Prostate gland (tissue), 2 donors: ENCODE results near the gene SPATA31E1. TPM values are rescaled to one million over a fixed set of nuclear protein-coding genes. Genes with fewer than 3 reads are reported as not detected.

Source experiments
- DNase-seq: peaks from one replicate; pipeline ENCODE4 v3.0.0-alpha.2; 2019; ENCODE audit warnings: low spot score
- H3K27ac ChIP-seq, 2 donors: fragments of 200-600 bp; sonication (generic); 2 replicates each; pipeline ENCODE4 v1.5.1; 2017 to 2019
- H3K27me3 ChIP-seq: fragments of 200-600 bp; sonication (generic); replicated peaks from 2 replicates; pipeline ENCODE4 v1.5.1; 2019; ENCODE audit not compliant: insufficient read depth
- H3K36me3 ChIP-seq, 2 donors: fragments of 200-600 bp; sonication (generic); 1 replicate in 1 of 2; 2 replicates in 1 of 2; pipeline versions ENCODE4 v1.5.1 to v1.8.1; 2017 to 2019
- H3K4me1 ChIP-seq: fragments of 200-600 bp; sonication (generic); replicated peaks from 2 replicates; pipeline ENCODE4 v1.5.1; 2019
- H3K4me3 ChIP-seq, 2 donors: fragments of 200-600 bp; sonication (generic); 2 replicates each; pipeline ENCODE4 v1.5.1; 2017 to 2019
- H3K9me3 ChIP-seq: fragments of 200-600 bp; sonication (generic); 2 replicates; pipeline ENCODE4 v1.5.1; 2017
- CTCF ChIP-seq, 4 experiments: fragments of 200-600 bp in 2 of 4; fragments of 450-650 bp in 2 of 4; sonication (generic) in 2 of 4; IDR thresholded peaks; 1 replicate in 3 of 4; 2 replicates in 1 of 4; pipeline ENCODE4 v1.5.1; 2016 to 2019; ENCODE audit warnings: antibody characterized with exemption in 4 of 4, mild to moderate bottlenecking in 2 of 4, moderate library complexity in 2 of 4
- POLR2A ChIP-seq: fragments of 450-650 bp; IDR thresholded peaks from one replicate; pipeline ENCODE4 v1.6.1; 2016; ENCODE audit warnings: antibody characterized with exemption, mild to moderate bottlenecking
- POLR2AphosphoS5 ChIP-seq: sonication (generic); formaldehyde crosslinking; IDR thresholded peaks from one replicate; pipeline ENCODE4 v1.6.1; 2017; ENCODE audit warnings: antibody characterized with exemption
- WGBS: methylation state at CpG from one replicate; pipeline ENCODE4 v1.1.5; 2018; 5-methylcytosine and 5-hydroxymethylcytosine counted together
- intact Hi-C: fragments of 100-400 bp; cut with DNase I; formaldehyde crosslinking; loops from one replicate; pipeline ENCODE4 v1.14.2; 2022
- total RNA-seq, 2 donors: library from RNA; depleted of rRNA; stranded (reverse); fragments of >200 nt; gene quantifications; one replicate each; pipeline ENCODE4 v1.1.0, GENCODE V29; 2016

The SPATA31E1 gene
- total RNA-seq, 2 donors from 2014 or later: 0.68 TPM; not detected in 1

- 91% methylated on average over 10 of the region's 13 CpGs for WGBS
- Histone ChIP-seq H3K4me3 (no peak overlapping the region), H3K9me3 (no peaks in the 10 kb centered on the region), H3K27me3 (no peaks in the 10 kb centered on the region), H3K27ac (no peak overlapping the region), H3K36me3 (no peaks in the 10 kb centered on the region), H3K4me1 (no peaks in the 10 kb centered on the region)
- intact Hi-C loops: no loop called here
- no peak for DNase-seq
- TF ChIP-seq POLR2A (no peak), POLR2AphosphoS5 (no peak), CTCF (IDR thresholded peaks at IDR 0.05) (no peak)
Observed at GRCh38 chr9:87887661-87888480, 5.2 kb downstream of the SPATA31E1 start.

GRCh38 chr9:87888501-87888900, 5.8 kb downstream of the SPATA31E1 start:
- no peak for DNase-seq
- Histone ChIP-seq H3K36me3 (no peaks in the 10 kb centered on the region), H3K9me3 (no peaks in the 10 kb centered on the region), H3K4me3 (no peak overlapping the region), H3K4me1 (no peaks in the 10 kb centered on the region), H3K27me3 (no peaks in the 10 kb centered on the region), H3K27ac (no peak overlapping the region)
- TF ChIP-seq POLR2AphosphoS5: no peak
- no peak for TF ChIP-seq CTCF (IDR thresholded peaks at IDR 0.05)
- TF ChIP-seq POLR2A: no peak
- intact Hi-C loops: no loop called here
- WGBS: 98% methylated on average over 4 of the region's 6 CpGs

GRCh38 chr9:87889065-87889881, 6.6 kb downstream of the SPATA31E1 start:
- no peaks in the 10 kb centered on the region for H3K27me3 ChIP-seq
- H3K4me3 ChIP-seq: no peak overlapping the region
- intact Hi-C loops: no loop called here
- no peak overlapping the region for H3K27ac ChIP-seq
- 91% methylated on average over 11 of the region's 12 CpGs for WGBS
- H3K9me3 ChIP-seq: no peaks in the 10 kb centered on the region
- DNase-seq: no peak
- TF ChIP-seq POLR2AphosphoS5 (no peak), CTCF (IDR thresholded peaks at IDR 0.05) (no peak), POLR2A (no peak)
- no peaks in the 10 kb centered on the region for H3K36me3 ChIP-seq
- no peaks in the 10 kb centered on the region for H3K4me1 ChIP-seq

GRCh38 chr9:87889882-87890252, 7.2 kb downstream of the SPATA31E1 start:
- TF ChIP-seq CTCF (IDR thresholded peaks at IDR 0.05): no peak
- no peak for TF ChIP-seq POLR2AphosphoS5
- no peak for TF ChIP-seq POLR2A
- H3K4me1 ChIP-seq: no peaks in the 10 kb centered on the region
- H3K36me3 ChIP-seq: no peaks in the 10 kb centered on the region
- no peak overlapping the region for H3K4me3 ChIP-seq
- H3K27ac ChIP-seq: no peak overlapping the region
- no peaks in the 10 kb centered on the region for H3K27me3 ChIP-seq
- intact Hi-C loops: no loop called here
- WGBS: 92% methylated on average over 2 of the region's 4 CpGs
- no peaks in the 10 kb centered on the region for H3K9me3 ChIP-seq
- no peak for DNase-seq
